HEK293T (cell line): ENCODE measurements around the gene LCN1.

Experiments used
- CTCF ChIA-PET: fragments of 350-600 bp; formaldehyde crosslinking; extraction: SDS; loops from one replicate; lab custom pipeline; 2021; ENCODE audit warnings: antibody characterized with exemption, inconsistent platforms; lab: Yijun Ruan, JAX
- POLR2A ChIA-PET: fragments of 350-600 bp; formaldehyde crosslinking; extraction: SDS; loops from one replicate; lab custom pipeline; 2020; ENCODE audit warnings: antibody characterized with exemption, inconsistent platforms; lab: Yijun Ruan, JAX
- DNase-seq: peaks from one replicate; pipeline ENCODE4 v3.0.0; 2012; ENCODE audit warnings: mixed read lengths; ENCODE audit errors: extremely low spot score
- ARNT ChIP-seq: fragments of 450-650 bp; IDR thresholded peaks from 2 replicates; pipeline ENCODE4 v1.6.1; 2017; ENCODE audit warnings: mild to moderate bottlenecking
- BHLHE40 ChIP-seq: fragments of 450-650 bp; IDR thresholded peaks from 2 replicates; pipeline ENCODE4 v1.6.1; 2016; ENCODE audit warnings: mild to moderate bottlenecking, moderate library complexity, borderline replicate concordance
- CTBP1 ChIP-seq: fragments of 450-650 bp; IDR thresholded peaks from 2 replicates; pipeline ENCODE4 v1.6.1; 2016; ENCODE audit warnings: borderline replicate concordance
- ELF4 ChIP-seq: fragments of 450-650 bp; IDR thresholded peaks from 2 replicates; pipeline ENCODE4 v1.6.1; 2017; ENCODE audit warnings: antibody characterized with exemption
- FOXA1 ChIP-seq: fragments of 450-650 bp; IDR thresholded peaks from 2 replicates; pipeline ENCODE4 v1.6.1; 2016; ENCODE audit warnings: mild to moderate bottlenecking
- FOXK2 ChIP-seq: fragments of 450-650 bp; IDR thresholded peaks from 2 replicates; pipeline ENCODE4 v1.6.1; 2016; ENCODE audit warnings: mild to moderate bottlenecking
- FOXM1 ChIP-seq: fragments of 450-650 bp; IDR thresholded peaks from 2 replicates; pipeline ENCODE4 v1.6.1; 2017; ENCODE audit warnings: mild to moderate bottlenecking, borderline replicate concordance
- HDGF ChIP-seq: fragments of 450-650 bp; IDR thresholded peaks from 2 replicates; pipeline ENCODE4 v1.6.1; 2017; ENCODE audit warnings: antibody characterized with exemption, borderline replicate concordance
- L3MBTL2 ChIP-seq: fragments of 450-650 bp; conservative IDR thresholded peaks from 2 replicates; pipeline ENCODE4 v1.6.1; 2016; ENCODE audit warnings: mild to moderate bottlenecking
- LEF1 ChIP-seq: fragments of 450-650 bp; IDR thresholded peaks from 2 replicates; pipeline ENCODE4 v1.6.1; 2017; ENCODE audit warnings: mild to moderate bottlenecking, borderline replicate concordance
- NFRKB ChIP-seq: fragments of 450-650 bp; IDR thresholded peaks from 2 replicates; pipeline ENCODE4 v1.6.1; 2016; ENCODE audit warnings: mild to moderate bottlenecking, moderate library complexity
- PKNOX1 ChIP-seq: fragments of 450-650 bp; IDR thresholded peaks from 2 replicates; pipeline ENCODE4 v1.6.1; 2016
- SP1 ChIP-seq: fragments of 450-650 bp; IDR thresholded peaks from 2 replicates; pipeline ENCODE4 v1.6.1; 2017
- SUZ12 ChIP-seq: fragments of 450-650 bp; IDR thresholded peaks from 2 replicates; pipeline ENCODE4 v1.6.1; 2016; ENCODE audit warnings: mild to moderate bottlenecking
- TARDBP ChIP-seq: fragments of 450-650 bp; IDR thresholded peaks from 2 replicates; pipeline ENCODE4 v1.6.1; 2016
- ZNF384 ChIP-seq: fragments of 450-650 bp; IDR thresholded peaks from 2 replicates; pipeline ENCODE4 v1.6.1; 2016

LCN1 gene

GRCh38 chr9:135516132-135516860 is 4.9 kb upstream of the LCN1 start:
- DNase-seq, result no peak
- ChIA-PET CTCF (no interaction called here), POLR2A (no interaction called here)
- no peak for TF ChIP-seq CTBP1
- TF ChIP-seq SUZ12, result no peak
- no peak for TF ChIP-seq LEF1
- TF ChIP-seq PKNOX1, result no peak
- TF ChIP-seq ARNT, result no peak
- no peak for TF ChIP-seq SP1
- no peak for TF ChIP-seq HDGF
- no peak for TF ChIP-seq ELF4
- no peak for TF ChIP-seq NFRKB
- TF ChIP-seq FOXA1, result no peak
- no peak for TF ChIP-seq BHLHE40
- TF ChIP-seq ZNF384, result no peak
- TF ChIP-seq FOXK2, result no peak
- TF ChIP-seq FOXM1, result no peak
- TF ChIP-seq L3MBTL2, result no peak
- no peak for TF ChIP-seq TARDBP

- DNase-seq, result no peak
- ChIA-PET CTCF (no interaction called here), POLR2A (no interaction called here)
- no peak for TF ChIP-seq NFRKB
- no peak for TF ChIP-seq ELF4
- TF ChIP-seq L3MBTL2, result no peak
- no peak for TF ChIP-seq HDGF
These were observed 3.8 kb upstream of the LCN1 start for GRCh38 chr9:135517407-135517822.

- DNase-seq, result no peak
- POLR2A ChIA-PET, result no interaction called here
- CTCF ChIA-PET, result no interaction called here
- TF ChIP-seq BHLHE40 (no peak), SP1 (no peak), L3MBTL2 (no peak), ZNF384 (no peak), HDGF (no peak), FOXM1 (no peak), ELF4 (no peak), PKNOX1 (no peak), TARDBP (no peak), LEF1 (no peak), SUZ12 (no peak), FOXK2 (no peak), ARNT (no peak), FOXA1 (no peak), NFRKB (no peak), CTBP1 (no peak)
These were observed 1.9 kb upstream of the LCN1 start for GRCh38 chr9:135519179-135519971.

- no peak for TF ChIP-seq SP1
- no peak for TF ChIP-seq BHLHE40
- TF ChIP-seq HDGF, result no peak
- no peak for TF ChIP-seq PKNOX1
- no peak for TF ChIP-seq FOXA1
- TF ChIP-seq TARDBP, result no peak
- TF ChIP-seq SUZ12, result no peak
- TF ChIP-seq ELF4, result no peak
- TF ChIP-seq FOXM1, result no peak
- TF ChIP-seq NFRKB, result no peak
- no peak for TF ChIP-seq FOXK2
- TF ChIP-seq ZNF384, result no peak
- TF ChIP-seq LEF1, result no peak
- no peak for DNase-seq
- ChIA-PET POLR2A (no interaction called here), CTCF (no interaction called here)
These were observed 412 bp downstream of the LCN1 start for GRCh38 chr9:135521608-135522095.

- no peak for DNase-seq
- ChIA-PET POLR2A (no interaction called here), CTCF (no interaction called here)
- no peak for TF ChIP-seq TARDBP
- no peak for TF ChIP-seq FOXM1
- TF ChIP-seq SP1, result no peak
- TF ChIP-seq NFRKB, result no peak
- TF ChIP-seq BHLHE40, result no peak
- TF ChIP-seq SUZ12, result no peak
- TF ChIP-seq ARNT, result no peak
- no peak for TF ChIP-seq CTBP1
- TF ChIP-seq FOXK2, result no peak
- no peak for TF ChIP-seq L3MBTL2
- no peak for TF ChIP-seq ZNF384
- TF ChIP-seq PKNOX1, result no peak
- no peak for TF ChIP-seq LEF1
- no peak for TF ChIP-seq HDGF
- TF ChIP-seq FOXA1, result no peak
- TF ChIP-seq ELF4, result no peak
These were observed 1.1 kb downstream of the LCN1 start for GRCh38 chr9:135522137-135522877.
